Fibroblast of skin of left quadriceps (primary cell): ENCODE results near the gene MINDY2.
"Not testable (repeated sequence)": the region's sequence is repeated elsewhere in the genome, so short reads cannot be mapped to it uniquely, and the experiment has no call there.

ENCODE experiments used
- DNase-seq, 2 experiments: peaks; one replicate each; pipeline ENCODE4 v3.0.0-alpha.2; 2013; ENCODE audit warnings: low read depth in 2 of 2

The MINDY2 gene

GRCh38 chr15:58752716-58753115, 18.4 kb upstream of the MINDY2 start:
- no peak for DNase-seq

- DNase-seq = no peak
Observed at GRCh38 chr15:58755350-58755749, 15.8 kb upstream of the MINDY2 start.

- DNase-seq = no peak
Observed at GRCh38 chr15:58755956-58756355, 15.1 kb upstream of the MINDY2 start.

GRCh38 chr15:58758141-58758540, 13.0 kb upstream of the MINDY2 start:
- DNase-seq = no peak

GRCh38 chr15:58760385-58761009, 10.6 kb upstream of the MINDY2 start:
- no peak for DNase-seq

GRCh38 chr15:58761010-58761388, 10.1 kb upstream of the MINDY2 start:
- DNase-seq = no peak

- DNase-seq = no peak
Observed at GRCh38 chr15:58762285-58762684, 8.8 kb upstream of the MINDY2 start.

GRCh38 chr15:58762731-58763130, 8.4 kb upstream of the MINDY2 start:
- DNase-seq = no peak

GRCh38 chr15:58764468-58764867, 6.6 kb upstream of the MINDY2 start:
- no peak for DNase-seq

GRCh38 chr15:58766290-58766689, 4.8 kb upstream of the MINDY2 start:
- no peak for DNase-seq

GRCh38 chr15:58768601-58769004, 2.5 kb upstream of the MINDY2 start:
- DNase-seq = not testable (repeated sequence)

GRCh38 chr15:58770519-58770856, 614 bp upstream of the MINDY2 start:
- DNase-seq = peak; percentile 64 to 65

GRCh38 chr15:58771621-58772250, 634 bp downstream of the MINDY2 start:
- DNase-seq = no peak

- DNase-seq = no peak
Observed at GRCh38 chr15:58773024-58773423, 1.9 kb downstream of the MINDY2 start.

GRCh38 chr15:58775402-58775801, 4.3 kb downstream of the MINDY2 start:
- DNase-seq = no peak

- DNase-seq = no peak
Observed at GRCh38 chr15:58777107-58777506, 6.0 kb downstream of the MINDY2 start.

GRCh38 chr15:58779554-58779953, 8.5 kb downstream of the MINDY2 start:
- no peak for DNase-seq

GRCh38 chr15:58785355-58785754, 14.3 kb downstream of the MINDY2 start:
- DNase-seq = no peak

GRCh38 chr15:58788056-58788710, 17.1 kb downstream of the MINDY2 start:
- no peak for DNase-seq

GRCh38 chr15:58793862-58794261, 22.8 kb downstream of the MINDY2 start:
- no peak for DNase-seq

GRCh38 chr15:58795825-58796224, 24.7 kb downstream of the MINDY2 start:
- DNase-seq = no peak

GRCh38 chr15:58797505-58797904, 26.4 kb downstream of the MINDY2 start:
- DNase-seq = no peak

- no peak for DNase-seq
Observed at GRCh38 chr15:58805095-58805494, 34.0 kb downstream of the MINDY2 start.
